ENCODE results near the gene CFAP210.

- TF ChIP-seq EZH2phosphoT487 (IDR thresholded peaks at IDR 0.05; ENCODE audit: unreplicated experiment) (no peak), POLR2AphosphoS5 (IDR thresholded peaks at IDR 0.05; ENCODE audit: low read depth) (no peak), EZH2 (IDR thresholded peaks at IDR 0.05; ENCODE audit: low read depth, unreplicated experiment) (no peak), STAT1 (IDR thresholded peaks at IDR 0.05; ENCODE audit: unreplicated experiment) (no peak)
- TF ChIP-seq, protein P1, sequence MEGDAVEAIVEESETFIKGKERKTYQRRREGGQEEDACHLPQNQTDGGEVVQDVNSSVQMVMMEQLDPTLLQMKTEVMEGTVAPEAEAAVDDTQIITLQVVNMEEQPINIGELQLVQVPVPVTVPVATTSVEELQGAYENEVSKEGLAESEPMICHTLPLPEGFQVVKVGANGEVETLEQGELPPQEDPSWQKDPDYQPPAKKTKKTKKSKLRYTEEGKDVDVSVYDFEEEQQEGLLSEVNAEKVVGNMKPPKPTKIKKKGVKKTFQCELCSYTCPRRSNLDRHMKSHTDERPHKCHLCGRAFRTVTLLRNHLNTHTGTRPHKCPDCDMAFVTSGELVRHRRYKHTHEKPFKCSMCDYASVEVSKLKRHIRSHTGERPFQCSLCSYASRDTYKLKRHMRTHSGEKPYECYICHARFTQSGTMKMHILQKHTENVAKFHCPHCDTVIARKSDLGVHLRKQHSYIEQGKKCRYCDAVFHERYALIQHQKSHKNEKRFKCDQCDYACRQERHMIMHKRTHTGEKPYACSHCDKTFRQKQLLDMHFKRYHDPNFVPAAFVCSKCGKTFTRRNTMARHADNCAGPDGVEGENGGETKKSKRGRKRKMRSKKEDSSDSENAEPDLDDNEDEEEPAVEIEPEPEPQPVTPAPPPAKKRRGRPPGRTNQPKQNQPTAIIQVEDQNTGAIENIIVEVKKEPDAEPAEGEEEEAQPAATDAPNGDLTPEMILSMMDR (conservative IDR thresholded peaks at IDR 0.05; ENCODE audit: low read depth in 2 of 2): no peak
- TF ChIP-seq, protein P2, sequence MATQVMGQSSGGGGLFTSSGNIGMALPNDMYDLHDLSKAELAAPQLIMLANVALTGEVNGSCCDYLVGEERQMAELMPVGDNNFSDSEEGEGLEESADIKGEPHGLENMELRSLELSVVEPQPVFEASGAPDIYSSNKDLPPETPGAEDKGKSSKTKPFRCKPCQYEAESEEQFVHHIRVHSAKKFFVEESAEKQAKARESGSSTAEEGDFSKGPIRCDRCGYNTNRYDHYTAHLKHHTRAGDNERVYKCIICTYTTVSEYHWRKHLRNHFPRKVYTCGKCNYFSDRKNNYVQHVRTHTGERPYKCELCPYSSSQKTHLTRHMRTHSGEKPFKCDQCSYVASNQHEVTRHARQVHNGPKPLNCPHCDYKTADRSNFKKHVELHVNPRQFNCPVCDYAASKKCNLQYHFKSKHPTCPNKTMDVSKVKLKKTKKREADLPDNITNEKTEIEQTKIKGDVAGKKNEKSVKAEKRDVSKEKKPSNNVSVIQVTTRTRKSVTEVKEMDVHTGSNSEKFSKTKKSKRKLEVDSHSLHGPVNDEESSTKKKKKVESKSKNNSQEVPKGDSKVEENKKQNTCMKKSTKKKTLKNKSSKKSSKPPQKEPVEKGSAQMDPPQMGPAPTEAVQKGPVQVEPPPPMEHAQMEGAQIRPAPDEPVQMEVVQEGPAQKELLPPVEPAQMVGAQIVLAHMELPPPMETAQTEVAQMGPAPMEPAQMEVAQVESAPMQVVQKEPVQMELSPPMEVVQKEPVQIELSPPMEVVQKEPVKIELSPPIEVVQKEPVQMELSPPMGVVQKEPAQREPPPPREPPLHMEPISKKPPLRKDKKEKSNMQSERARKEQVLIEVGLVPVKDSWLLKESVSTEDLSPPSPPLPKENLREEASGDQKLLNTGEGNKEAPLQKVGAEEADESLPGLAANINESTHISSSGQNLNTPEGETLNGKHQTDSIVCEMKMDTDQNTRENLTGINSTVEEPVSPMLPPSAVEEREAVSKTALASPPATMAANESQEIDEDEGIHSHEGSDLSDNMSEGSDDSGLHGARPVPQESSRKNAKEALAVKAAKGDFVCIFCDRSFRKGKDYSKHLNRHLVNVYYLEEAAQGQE (IDR thresholded peaks at IDR 0.05; ENCODE audit: unreplicated experiment): no peak
These were observed 50.0 kb downstream of the CFAP210 start for GRCh38 chr2:169644173-169644572.
